Cardiac muscle cell (in vitro differentiated cells and primary cell): Measurements from ENCODE around the gene PLSCR4. TPM values are rescaled to one million over a fixed set of nuclear protein-coding genes. Genes with fewer than 3 reads are reported as not detected.

Experiments
- DNase-seq, 2 donors: peaks; one replicate each; pipeline versions ENCODE4 v3.0.0 to v3.0.0-alpha.2; 2010 to 2017; ENCODE audit warnings: low read depth in 1 of 2, low spot score in 1 of 2
- H3K27ac ChIP-seq: fragments of 200-600 bp; sonication (generic); 2 replicates; pipeline ENCODE4 v1.5.1; 2016
- H3K27me3 ChIP-seq: fragments of 200-600 bp; sonication (generic); 2 replicates; pipeline ENCODE4 v1.6.0; 2016; ENCODE audit warnings: control low read depth
- H3K36me3 ChIP-seq: fragments of 200-600 bp; sonication (generic); 2 replicates; pipeline ENCODE4 v1.5.1; 2016; ENCODE audit warnings: control low read depth
- H3K4me1 ChIP-seq: fragments of 200-600 bp; sonication (generic); 2 replicates; pipeline ENCODE4 v1.8.1; 2017; ENCODE audit warnings: low read depth, mild to moderate bottlenecking, mixed run types
- H3K4me3 ChIP-seq: fragments of 200-600 bp; sonication (generic); 2 replicates; pipeline ENCODE4 v1.5.1; 2016; ENCODE audit warnings: mild to moderate bottlenecking
- H3K9me3 ChIP-seq: fragments of 200-600 bp; sonication (generic); 2 replicates; pipeline ENCODE4 v1.5.1; 2017; ENCODE audit warnings: low read depth, mild to moderate bottlenecking, control low read depth
- CTCF ChIP-seq: IDR thresholded peaks from 2 replicates; pipeline ENCODE4 v1.5.1; 2012; ENCODE audit warnings: low read depth, mild to moderate bottlenecking, low read length
- polyA plus RNA-seq: library from polyadenylated mRNA; unstranded; fragments of >200 nt; fragmentation: Nextera tagmentation; extraction: Ambion mirVana; gene quantifications from 2 replicates; pipeline ENCODE4 v1.2.1, GENCODE V29; 2016
- total RNA-seq: library from RNA; depleted of rRNA; stranded (reverse); fragments of >200 nt; gene quantifications from 2 replicates; pipeline ENCODE4 v1.2.3, GENCODE V29; 2016

Gene PLSCR4
- total and polyA plus RNA-seq, 2 experiments from 2014 or later: 1.2 to 1.3 TPM

DNA sequence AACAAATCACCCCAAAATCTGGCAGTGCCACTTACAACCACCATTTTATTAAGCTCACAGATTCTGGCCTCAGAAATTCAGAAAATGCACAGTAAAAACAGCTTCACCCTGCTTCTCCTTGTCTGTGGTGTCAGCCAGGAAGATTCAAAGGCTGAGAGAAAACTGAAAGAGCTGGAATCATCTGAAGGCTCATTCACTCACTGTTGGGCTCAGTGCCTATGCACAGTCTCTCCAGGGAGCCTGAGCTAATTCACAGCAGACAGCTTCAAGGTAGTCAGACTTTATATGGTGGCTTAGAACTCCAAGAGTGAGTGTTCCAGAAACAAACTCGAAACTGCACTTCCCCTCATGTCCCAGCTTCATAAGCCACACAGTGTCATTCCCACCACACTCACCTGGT lies 73.4 kb downstream of the PLSCR4 start:
- Histone ChIP-seq H3K4me1 (peaks cover 11% of the 10 kb centered on the region), H3K4me3 (no peak overlapping the region), H3K27me3 (no peaks in the 10 kb centered on the region), H3K27ac (no peak overlapping the region), H3K9me3 (no peaks in the 10 kb centered on the region), H3K36me3 (no peaks in the 10 kb centered on the region)
- no peak for DNase-seq
- TF ChIP-seq CTCF: no peak

- H3K36me3 ChIP-seq: no peaks in the 10 kb centered on the region
- no peak overlapping the region for H3K4me3 ChIP-seq
- H3K27ac ChIP-seq: no peak overlapping the region
- H3K27me3 ChIP-seq: no peaks in the 10 kb centered on the region
- no peak for DNase-seq
- no peak for TF ChIP-seq CTCF
- no peaks in the 10 kb centered on the region for H3K9me3 ChIP-seq
- peaks cover 11% of the 10 kb centered on the region for H3K4me1 ChIP-seq
Observed at GRCh38 chr3:146177072-146177471, 73.8 kb downstream of the PLSCR4 start.

GRCh38 chr3:146172586-146172985 lies 78.3 kb downstream of the PLSCR4 start:
- Histone ChIP-seq H3K36me3 (no peaks in the 10 kb centered on the region), H3K4me3 (no peak overlapping the region), H3K27ac (no peak overlapping the region), H3K9me3 (no peaks in the 10 kb centered on the region), H3K4me1 (peaks cover 11% of the 10 kb centered on the region), H3K27me3 (no peaks in the 10 kb centered on the region)
- DNase-seq: no peak
- TF ChIP-seq CTCF: no peak

DNA sequence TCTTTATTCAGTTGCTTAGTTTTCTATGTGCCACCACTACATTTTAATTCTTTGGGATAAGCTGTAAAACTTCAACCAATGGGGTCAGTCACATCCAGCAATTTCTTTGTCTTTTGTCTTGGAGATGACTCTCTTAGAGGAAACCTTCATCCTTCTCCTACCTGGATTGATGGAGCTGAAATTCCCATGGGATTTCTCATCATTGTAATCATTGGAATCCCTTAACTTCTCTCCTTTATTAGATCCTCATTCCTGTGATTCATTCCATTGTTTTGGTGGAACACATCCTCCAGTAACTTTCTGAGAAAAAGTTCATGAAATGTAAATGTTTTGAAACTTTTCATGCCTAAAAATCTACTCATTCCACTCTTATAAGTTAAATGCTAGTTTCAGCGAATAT lies 80.3 kb downstream of the PLSCR4 start:
- Histone ChIP-seq H3K9me3 (no peaks in the 10 kb centered on the region), H3K27ac (no peak overlapping the region), H3K36me3 (no peaks in the 10 kb centered on the region), H3K4me1 (peaks cover 29% of the 10 kb centered on the region), H3K4me3 (no peak overlapping the region), H3K27me3 (no peaks in the 10 kb centered on the region)
- TF ChIP-seq CTCF: no peak
- no peak for DNase-seq

DNA sequence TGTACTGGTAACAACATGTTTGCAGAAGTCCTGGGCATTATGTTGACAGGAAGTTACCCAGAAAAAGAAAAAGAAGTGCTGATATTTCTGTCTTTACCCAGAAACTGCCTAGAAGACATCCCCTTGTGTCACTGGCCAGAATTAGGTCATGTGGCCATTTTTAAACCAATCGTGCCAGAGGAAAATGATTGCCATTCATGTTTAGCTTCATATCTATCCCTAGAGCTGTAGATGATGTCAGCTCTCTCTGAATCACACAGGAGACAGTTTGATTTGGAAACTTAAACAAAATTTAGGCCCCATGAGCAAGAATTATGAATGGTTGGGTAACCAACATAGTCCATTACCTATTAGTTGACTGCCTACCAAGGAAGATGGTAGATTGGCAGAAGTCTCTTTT lies 81.0 kb downstream of the PLSCR4 start:
- Histone ChIP-seq H3K4me1 (peaks cover 29% of the 10 kb centered on the region), H3K27me3 (no peaks in the 10 kb centered on the region), H3K9me3 (no peaks in the 10 kb centered on the region), H3K36me3 (no peaks in the 10 kb centered on the region), H3K4me3 (no peak overlapping the region), H3K27ac (no peak overlapping the region)
- no peak for DNase-seq
- TF ChIP-seq CTCF: no peak

DNA sequence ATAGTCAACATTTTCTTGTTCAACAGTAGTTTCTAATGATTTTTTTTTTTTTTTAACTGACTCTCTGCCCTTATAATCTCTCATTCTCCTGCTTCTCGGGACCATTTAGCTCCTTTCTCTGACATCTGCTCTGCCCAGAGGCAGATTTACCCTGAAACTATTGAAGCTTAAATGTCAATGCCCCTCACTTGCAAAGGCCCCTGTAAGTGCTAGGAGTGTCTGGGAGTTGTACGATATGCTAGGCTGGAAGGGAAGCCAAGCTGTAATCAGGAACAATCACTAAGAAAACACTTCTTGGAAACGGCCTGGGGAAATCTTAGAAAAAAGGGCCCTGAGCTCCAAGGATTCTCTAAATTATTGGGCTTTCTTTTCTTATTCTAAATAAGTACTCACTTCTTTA lies 84.1 kb downstream of the PLSCR4 start:
- H3K27ac ChIP-seq: peak overlapping the region; percentile 68
- H3K4me3 ChIP-seq: no peak overlapping the region
- no peaks in the 10 kb centered on the region for H3K36me3 ChIP-seq
- H3K4me1 ChIP-seq: peaks cover 32% of the 10 kb centered on the region
- TF ChIP-seq CTCF: no peak
- no peaks in the 10 kb centered on the region for H3K9me3 ChIP-seq
- H3K27me3 ChIP-seq: no peaks in the 10 kb centered on the region
- peak; percentile 28 to 61 for DNase-seq
